Parathyroid adenoma (tissue), 2 donors: ENCODE measurements around the gene LIMA1.

ENCODE experiments used
- H2AFZ ChIP-seq: fragments of 300-600 bp; sonication (generic); one replicate; pipeline ENCODE4 v1.7.0; 2017; ENCODE audit warnings: antibody characterized with exemption, mild to moderate bottlenecking
- H3K27ac ChIP-seq: fragments of 300-600 bp; sonication (generic); one replicate; pipeline ENCODE4 v1.7.0; 2017
- H3K27me3 ChIP-seq: fragments of 300-600 bp; sonication (generic); one replicate; pipeline ENCODE4 v1.7.0; 2017; ENCODE audit warnings: low read length; ENCODE audit not compliant: control insufficient read depth, insufficient read depth
- H3K36me3 ChIP-seq: fragments of 300-600 bp; sonication (generic); one replicate; pipeline ENCODE4 v1.7.0; 2017; ENCODE audit warnings: low read length; ENCODE audit not compliant: control insufficient read depth, insufficient read depth
- H3K4me1 ChIP-seq: fragments of 300-600 bp; sonication (generic); one replicate; pipeline ENCODE4 v1.7.0; 2017; ENCODE audit warnings: control low read depth
- H3K4me2 ChIP-seq: fragments of 300-600 bp; sonication (generic); one replicate; pipeline ENCODE4 v1.7.0; 2017; ENCODE audit warnings: low read length
- H3K4me3 ChIP-seq: fragments of 300-600 bp; sonication (generic); one replicate; pipeline ENCODE4 v1.7.0; 2017; ENCODE audit warnings: low read depth, low read length
- H3K79me2 ChIP-seq: fragments of 300-600 bp; sonication (generic); one replicate; pipeline ENCODE4 v1.7.0; 2017; ENCODE audit warnings: control low read depth
- H3K9ac ChIP-seq: fragments of 300-600 bp; sonication (generic); one replicate; pipeline ENCODE4 v1.7.0; 2017; ENCODE audit warnings: mild to moderate bottlenecking
- H3K9me3 ChIP-seq: fragments of 300-600 bp; sonication (generic); one replicate; pipeline ENCODE4 v1.7.0; 2017; ENCODE audit warnings: low read length; ENCODE audit not compliant: control insufficient read depth
- TF ChIP-seq, protein P1 (sequence below): fragments of 300-600 bp; sonication (generic); IDR thresholded peaks from one replicate; pipeline ENCODE4 v1.7.0; 2017; ENCODE audit warnings: antibody characterized with exemption, mild to moderate bottlenecking
- donor health status: primary hyperparathyroidism.

Gene LIMA1

DNA sequence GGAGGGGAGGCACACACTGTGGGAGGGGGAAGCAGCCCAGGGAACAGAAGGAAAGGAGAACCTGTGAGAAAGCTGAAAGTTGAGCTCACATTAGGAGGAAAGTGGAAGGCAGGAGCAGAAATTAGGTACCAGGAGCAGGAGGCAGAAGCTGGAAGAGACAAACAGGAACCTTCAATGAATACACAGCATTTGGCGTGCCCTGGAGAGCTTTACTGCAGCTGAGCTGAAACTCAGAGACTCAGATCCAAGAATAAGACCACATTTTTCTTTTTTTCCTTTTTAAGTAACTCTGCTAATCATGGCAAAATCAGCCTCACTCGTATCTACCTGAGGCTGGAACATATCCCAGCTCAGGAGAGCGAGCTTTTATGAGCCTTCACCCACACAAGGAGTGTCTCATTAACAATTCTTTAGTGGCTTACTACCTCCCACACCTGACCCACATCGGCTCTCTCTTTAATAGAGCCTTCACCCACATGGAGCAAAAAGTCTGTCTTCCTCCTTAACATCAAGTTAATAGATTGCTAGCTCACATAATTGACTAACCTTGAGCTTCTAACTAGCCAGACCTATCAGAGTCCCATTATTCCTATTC lies 97.9 kb downstream of the LIMA1 start:
- Histone ChIP-seq H3K9ac (no peak overlapping the region), H3K27ac (no peak overlapping the region), H3K4me3 (no peak overlapping the region), H2AFZ (no peak overlapping the region), H3K4me1 (peaks cover 9% of the 10 kb centered on the region), H3K4me2 (no peak overlapping the region), H3K36me3 (no peaks in the 10 kb centered on the region), H3K79me2 (no peaks in the 10 kb centered on the region), H3K27me3 (no peaks in the 10 kb centered on the region), H3K9me3 (no peaks in the 10 kb centered on the region)
- TF ChIP-seq, protein P1, sequence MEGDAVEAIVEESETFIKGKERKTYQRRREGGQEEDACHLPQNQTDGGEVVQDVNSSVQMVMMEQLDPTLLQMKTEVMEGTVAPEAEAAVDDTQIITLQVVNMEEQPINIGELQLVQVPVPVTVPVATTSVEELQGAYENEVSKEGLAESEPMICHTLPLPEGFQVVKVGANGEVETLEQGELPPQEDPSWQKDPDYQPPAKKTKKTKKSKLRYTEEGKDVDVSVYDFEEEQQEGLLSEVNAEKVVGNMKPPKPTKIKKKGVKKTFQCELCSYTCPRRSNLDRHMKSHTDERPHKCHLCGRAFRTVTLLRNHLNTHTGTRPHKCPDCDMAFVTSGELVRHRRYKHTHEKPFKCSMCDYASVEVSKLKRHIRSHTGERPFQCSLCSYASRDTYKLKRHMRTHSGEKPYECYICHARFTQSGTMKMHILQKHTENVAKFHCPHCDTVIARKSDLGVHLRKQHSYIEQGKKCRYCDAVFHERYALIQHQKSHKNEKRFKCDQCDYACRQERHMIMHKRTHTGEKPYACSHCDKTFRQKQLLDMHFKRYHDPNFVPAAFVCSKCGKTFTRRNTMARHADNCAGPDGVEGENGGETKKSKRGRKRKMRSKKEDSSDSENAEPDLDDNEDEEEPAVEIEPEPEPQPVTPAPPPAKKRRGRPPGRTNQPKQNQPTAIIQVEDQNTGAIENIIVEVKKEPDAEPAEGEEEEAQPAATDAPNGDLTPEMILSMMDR, result no peak

GRCh38 chr12:50184261-50184660 lies 99.1 kb downstream of the LIMA1 start:
- peaks cover 9% of the 10 kb centered on the region for H3K4me1 ChIP-seq
- H3K36me3 ChIP-seq, result no peaks in the 10 kb centered on the region
- H3K9me3 ChIP-seq, result no peaks in the 10 kb centered on the region
- no peak overlapping the region for H3K27ac ChIP-seq
- TF ChIP-seq, protein P1, result no peak
- no peak overlapping the region for H3K9ac ChIP-seq
- H3K79me2 ChIP-seq, result no peaks in the 10 kb centered on the region
- H3K4me3 ChIP-seq, result no peak overlapping the region
- H3K4me2 ChIP-seq, result no peak overlapping the region
- no peak overlapping the region for H2AFZ ChIP-seq
- no peaks in the 10 kb centered on the region for H3K27me3 ChIP-seq

- no peak overlapping the region for H3K4me2 ChIP-seq
- no peak overlapping the region for H3K9ac ChIP-seq
- no peaks in the 10 kb centered on the region for H3K9me3 ChIP-seq
- peaks cover 4% of the 10 kb centered on the region for H3K4me1 ChIP-seq
- TF ChIP-seq, protein P1, result no peak
- H3K79me2 ChIP-seq, result no peaks in the 10 kb centered on the region
- H2AFZ ChIP-seq, result no peak overlapping the region
- H3K27me3 ChIP-seq, result no peaks in the 10 kb centered on the region
- no peak overlapping the region for H3K27ac ChIP-seq
- no peak overlapping the region for H3K4me3 ChIP-seq
- no peaks in the 10 kb centered on the region for H3K36me3 ChIP-seq
Observed at GRCh38 chr12:50182461-50182860, 100.9 kb downstream of the LIMA1 start.

- no peaks in the 10 kb centered on the region for H3K36me3 ChIP-seq
- no peaks in the 10 kb centered on the region for H3K27me3 ChIP-seq
- no peaks in the 10 kb centered on the region for H3K79me2 ChIP-seq
- H3K4me2 ChIP-seq, result no peak overlapping the region
- no peak overlapping the region for H3K27ac ChIP-seq
- no peak overlapping the region for H3K9ac ChIP-seq
- no peak overlapping the region for H3K4me3 ChIP-seq
- TF ChIP-seq, protein P1, result no peak
- peaks cover 4% of the 10 kb centered on the region for H3K4me1 ChIP-seq
- no peak overlapping the region for H2AFZ ChIP-seq
- no peaks in the 10 kb centered on the region for H3K9me3 ChIP-seq
Observed at GRCh38 chr12:50181691-50182090, 101.6 kb downstream of the LIMA1 start.

DNA sequence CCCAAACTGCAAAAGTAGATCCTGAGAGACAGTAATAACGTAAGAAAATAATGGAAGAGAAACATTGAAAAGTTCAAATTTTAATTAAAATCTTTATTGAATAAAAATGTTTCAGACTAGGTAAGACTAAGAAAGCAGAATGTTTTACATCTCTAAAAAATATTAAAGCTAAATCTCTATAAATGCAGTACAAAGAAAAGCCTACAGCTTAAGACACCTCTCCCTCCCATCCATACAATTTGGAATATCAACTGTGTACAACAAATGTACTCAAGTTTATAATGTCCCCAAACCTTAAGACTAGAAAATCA lies 107.6 kb downstream of the LIMA1 start:
- H3K4me1 ChIP-seq, result no peaks in the 10 kb centered on the region
- no peak overlapping the region for H3K27ac ChIP-seq
- H3K4me2 ChIP-seq, result no peak overlapping the region
- TF ChIP-seq, protein P1, result no peak
- no peaks in the 10 kb centered on the region for H3K9me3 ChIP-seq
- no peaks in the 10 kb centered on the region for H3K36me3 ChIP-seq
- no peaks in the 10 kb centered on the region for H3K27me3 ChIP-seq
- H3K4me3 ChIP-seq, result no peak overlapping the region
- no peak overlapping the region for H2AFZ ChIP-seq
- H3K9ac ChIP-seq, result no peak overlapping the region
- H3K79me2 ChIP-seq, result no peaks in the 10 kb centered on the region
